GM12801 (cell line): Measurements from ENCODE around the gene CBLL2.

Source experiments
- CTCF ChIP-seq: IDR thresholded peaks from one replicate; pipeline ENCODE4 v1.5.1; 2011; ENCODE audit warnings: control low read depth; ENCODE audit not compliant: insufficient read length; ENCODE audit errors: extremely low read depth

CBLL2 gene

GRCh38 chrX:22272613-22273012 is at the start of gene CBLL2:
TSS of gene CBLL2 (plus strand) at chrX:22272913. CDS start at chrX:22272992, 79 bp downstream.
- TF ChIP-seq CTCF: no peak

GRCh38 chrX:22234380-22234779 is 38.3 kb upstream of the CBLL2 start:
- TF ChIP-seq CTCF: no peak

- TF ChIP-seq CTCF: no peak
These were observed 35.2 kb upstream of the CBLL2 start for GRCh38 chrX:22237479-22237878.

GRCh38 chrX:22246620-22247019 is 26.1 kb upstream of the CBLL2 start:
- no peak for TF ChIP-seq CTCF

GRCh38 chrX:22247169-22247568 is 25.5 kb upstream of the CBLL2 start:
- TF ChIP-seq CTCF: no peak

- TF ChIP-seq CTCF: no peak
These were observed 24.3 kb upstream of the CBLL2 start for GRCh38 chrX:22248401-22248800.

- no peak for TF ChIP-seq CTCF
These were observed 23.3 kb upstream of the CBLL2 start for GRCh38 chrX:22249371-22249770.

- no peak for TF ChIP-seq CTCF
These were observed 4.0 kb upstream of the CBLL2 start for GRCh38 chrX:22268706-22269105.
